GM19452 (cell line): ENCODE results near the gene MILR1.
"Not testable (repeated sequence)": the region's sequence is repeated elsewhere in the genome, so short reads cannot be mapped to it uniquely, and the experiment has no call there.

Experiments used
- ATAC-seq: cut with Tn5 transposase; IDR thresholded peaks from one replicate; pipeline ENCODE4 v1.9.1; 2021; ENCODE audit not compliant: unreplicated experiment

The MILR1 gene, protein sequence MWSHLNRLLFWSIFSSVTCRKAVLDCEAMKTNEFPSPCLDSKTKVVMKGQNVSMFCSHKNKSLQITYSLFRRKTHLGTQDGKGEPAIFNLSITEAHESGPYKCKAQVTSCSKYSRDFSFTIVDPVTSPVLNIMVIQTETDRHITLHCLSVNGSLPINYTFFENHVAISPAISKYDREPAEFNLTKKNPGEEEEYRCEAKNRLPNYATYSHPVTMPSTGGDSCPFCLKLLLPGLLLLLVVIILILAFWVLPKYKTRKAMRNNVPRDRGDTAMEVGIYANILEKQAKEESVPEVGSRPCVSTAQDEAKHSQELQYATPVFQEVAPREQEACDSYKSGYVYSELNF

DNA sequence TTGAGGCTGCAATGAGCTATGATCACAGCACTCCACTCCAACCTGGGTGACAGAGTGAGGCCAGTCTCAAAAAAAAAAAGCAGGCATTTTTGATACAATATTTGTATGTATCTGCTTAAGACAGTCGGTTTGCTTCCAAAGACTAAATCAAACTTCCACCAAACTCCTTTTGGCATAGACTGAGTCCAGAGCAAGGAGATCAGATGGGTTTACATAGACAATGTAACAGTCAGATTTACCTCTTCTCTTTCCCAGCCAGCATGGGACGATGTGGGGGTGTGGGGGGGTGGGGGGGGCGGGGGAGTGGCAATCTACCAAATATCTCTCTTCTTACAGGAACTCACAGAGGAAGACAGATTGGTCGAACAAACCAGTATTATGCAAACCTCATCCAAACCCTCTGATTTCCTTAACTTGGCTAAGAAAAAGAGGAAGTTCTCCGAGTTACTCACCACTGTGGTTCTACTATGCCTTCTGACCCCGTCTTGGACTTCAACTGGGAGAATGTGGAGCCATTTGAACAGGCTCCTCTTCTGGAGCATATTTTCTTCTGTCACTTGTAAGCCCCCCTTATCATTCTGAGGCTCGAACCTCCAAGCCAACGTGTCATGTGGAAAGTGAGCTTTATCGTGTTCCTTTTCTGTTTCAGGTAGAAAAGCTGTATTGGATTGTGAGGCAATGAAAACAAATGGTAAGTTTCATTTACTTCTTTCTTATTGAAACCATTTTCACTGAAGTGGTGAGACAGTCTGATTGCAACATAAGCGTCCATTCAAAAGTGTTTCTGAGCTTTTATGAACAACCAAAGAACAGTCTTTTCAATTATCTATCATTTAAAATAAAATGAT lies at the start of gene MILR1:
Gene MILR1, plus strand, starts transcription at position 451 of the 848 bp plus-strand sequence. Its CDS starts 54 bp downstream, at position 505.
- peak; percentile 60 for ATAC-seq

DNA sequence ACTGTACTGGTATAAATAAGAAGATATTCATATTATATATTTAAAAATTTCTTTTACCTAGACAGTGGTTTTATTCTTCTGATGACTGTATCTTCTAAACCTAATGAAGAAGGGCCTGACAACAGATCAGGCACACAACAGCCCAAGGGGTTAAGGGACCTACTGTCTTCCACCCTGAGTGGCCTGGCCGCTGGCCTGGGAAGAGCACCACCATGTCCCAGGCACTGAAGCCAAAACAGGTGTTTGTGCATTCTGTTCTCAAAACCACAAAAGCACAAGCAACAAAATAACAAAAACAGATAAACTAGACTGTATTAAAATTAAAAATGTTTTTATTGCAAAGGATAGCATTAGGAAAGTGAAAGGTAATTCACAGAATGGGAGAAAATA lies 49.2 kb upstream of the MILR1 start:
- no peak for ATAC-seq

- no peak for ATAC-seq
Measured at GRCh38 chr17:64400642-64401041, 48.3 kb upstream of the MILR1 start.

DNA sequence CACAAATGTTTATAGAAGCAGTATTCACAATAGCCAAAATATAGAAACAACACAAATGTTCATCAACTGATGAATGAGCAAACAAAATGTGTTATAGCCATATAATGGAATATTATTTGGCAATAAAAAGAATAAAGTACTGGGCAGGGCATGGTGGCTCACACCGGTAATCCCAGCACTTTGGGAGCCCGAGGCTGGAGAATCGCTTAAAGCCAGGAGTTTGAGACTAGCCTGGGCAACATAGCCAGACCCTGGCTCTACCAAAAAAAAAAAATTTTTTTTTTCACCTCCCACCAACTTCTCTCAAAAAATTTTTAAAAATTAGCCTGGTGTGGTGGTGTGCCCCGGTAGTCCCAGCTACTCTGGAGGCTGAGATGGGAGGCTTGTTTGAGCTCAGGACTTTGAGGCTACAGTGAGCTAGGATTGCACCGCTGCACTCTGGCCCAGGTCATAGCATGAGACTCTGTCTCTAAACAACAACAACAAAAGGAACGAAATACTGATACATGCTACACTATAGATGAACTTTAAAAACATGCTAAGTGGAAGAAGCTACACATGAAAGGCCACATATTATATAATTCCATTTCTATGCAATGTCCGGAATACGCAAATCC lies 47.6 kb upstream of the MILR1 start:
- ATAC-seq: no peak

DNA sequence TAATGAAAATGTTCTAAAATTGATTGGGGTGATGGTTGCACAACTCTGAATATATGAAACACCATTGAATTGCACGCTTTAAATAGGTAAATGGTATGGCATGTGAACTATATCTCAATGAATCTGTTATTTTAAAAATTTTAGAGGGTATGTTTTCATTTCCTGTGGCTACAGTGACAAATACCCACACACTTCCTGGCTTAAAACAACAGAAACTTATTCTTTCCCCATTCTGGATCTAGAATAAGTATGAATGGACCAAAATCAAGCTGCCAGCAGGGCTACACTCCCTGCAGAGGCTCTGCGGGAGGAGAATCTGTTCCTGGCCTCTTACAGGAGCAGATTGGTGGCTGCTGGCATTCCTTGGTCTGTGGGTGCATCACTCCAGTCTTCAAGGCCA lies 47.0 kb upstream of the MILR1 start:
- no peak for ATAC-seq

GRCh38 chr17:64402469-64402868 lies 46.4 kb upstream of the MILR1 start:
- ATAC-seq: no peak

- ATAC-seq: no peak
Measured at GRCh38 chr17:64403881-64404460, 44.9 kb upstream of the MILR1 start.

- ATAC-seq: no peak
Measured at GRCh38 chr17:64406321-64407200, 42.4 kb upstream of the MILR1 start.

DNA sequence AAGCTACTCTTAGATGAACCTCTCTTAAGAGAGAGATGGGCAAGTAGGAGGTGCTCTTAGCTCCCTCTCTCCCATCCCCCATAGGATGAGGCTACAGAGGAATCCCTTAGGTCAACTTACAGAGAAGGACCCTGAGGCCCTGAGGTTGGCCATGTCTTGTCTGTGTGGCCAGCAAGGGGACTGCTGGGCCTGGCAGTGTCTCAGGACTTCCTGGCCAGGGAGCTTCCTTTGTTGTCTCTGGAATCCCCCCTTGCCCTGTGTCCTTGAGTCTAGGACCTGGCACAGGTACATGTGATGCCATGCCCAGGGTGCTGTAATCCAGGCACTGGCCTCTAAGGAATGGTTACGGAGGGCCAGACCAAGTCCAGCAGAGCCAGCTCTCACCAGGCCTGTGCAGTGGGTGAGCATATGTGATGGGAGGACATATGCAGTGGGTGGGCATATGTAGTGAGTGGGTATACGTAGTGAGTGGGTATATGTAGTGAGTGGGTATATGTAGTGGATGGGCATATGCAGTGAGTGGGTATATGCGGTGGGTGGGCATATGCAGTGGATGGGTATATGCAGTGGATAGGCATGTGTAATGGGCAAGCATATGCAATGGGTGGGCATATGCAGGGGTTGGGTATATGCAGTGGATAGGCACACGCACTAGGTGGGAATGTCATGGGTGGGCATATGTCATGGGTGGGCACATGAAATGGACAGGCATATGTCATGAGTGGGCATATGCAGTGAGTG lies 38.0 kb upstream of the MILR1 start:
- no peak for ATAC-seq

GRCh38 chr17:64411999-64412771 lies 36.7 kb upstream of the MILR1 start:
- no peak for ATAC-seq

- no peak for ATAC-seq
Measured at GRCh38 chr17:64412944-64413381, 36.0 kb upstream of the MILR1 start.

DNA sequence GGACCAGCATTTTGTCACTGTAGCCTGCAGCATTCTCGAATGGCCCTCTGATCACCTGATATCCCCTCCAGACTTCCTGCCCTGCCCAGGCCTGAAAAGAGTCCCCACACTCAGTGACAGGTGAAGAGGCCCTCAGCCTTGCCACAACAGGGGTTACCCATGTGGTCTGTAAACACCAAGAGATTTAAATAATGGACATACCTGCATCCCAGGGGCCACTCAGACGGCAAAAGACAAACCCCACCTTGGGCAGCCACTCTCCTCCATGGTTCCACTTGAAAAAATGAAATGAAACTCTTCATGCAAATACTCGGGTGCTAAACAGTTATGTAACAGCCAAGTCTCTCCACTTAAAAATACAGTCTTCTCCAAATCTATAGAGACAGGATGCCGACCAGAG lies 35.4 kb upstream of the MILR1 start:
- no peak for ATAC-seq

- ATAC-seq: no peak
Measured at GRCh38 chr17:64418506-64419339, 30.2 kb upstream of the MILR1 start.

DNA sequence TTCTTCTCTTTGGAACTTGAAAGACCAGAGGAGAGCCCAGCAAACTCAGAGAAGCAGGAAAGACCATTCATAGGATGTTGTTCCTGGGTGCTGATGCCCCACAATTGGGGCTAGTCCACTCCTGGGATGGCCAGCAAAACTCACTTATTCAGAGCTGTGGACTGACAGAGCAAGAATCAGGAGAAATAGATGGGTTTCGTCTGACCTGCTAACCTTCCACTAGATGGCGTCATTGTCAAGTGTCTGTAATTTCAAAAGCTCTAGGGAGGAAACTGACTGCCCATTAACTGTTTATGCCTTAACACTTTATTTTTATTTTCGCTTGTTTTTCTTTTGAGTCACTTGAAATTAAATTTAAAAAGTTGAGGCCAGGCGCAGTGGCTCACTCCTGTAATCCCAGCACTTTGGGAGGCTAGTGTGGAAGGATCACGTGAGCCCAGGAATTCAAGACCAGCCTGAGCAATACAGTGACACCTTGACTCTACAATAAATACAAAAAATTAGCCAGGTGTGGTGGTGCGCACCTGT lies 28.7 kb upstream of the MILR1 start:
- no peak for ATAC-seq

DNA sequence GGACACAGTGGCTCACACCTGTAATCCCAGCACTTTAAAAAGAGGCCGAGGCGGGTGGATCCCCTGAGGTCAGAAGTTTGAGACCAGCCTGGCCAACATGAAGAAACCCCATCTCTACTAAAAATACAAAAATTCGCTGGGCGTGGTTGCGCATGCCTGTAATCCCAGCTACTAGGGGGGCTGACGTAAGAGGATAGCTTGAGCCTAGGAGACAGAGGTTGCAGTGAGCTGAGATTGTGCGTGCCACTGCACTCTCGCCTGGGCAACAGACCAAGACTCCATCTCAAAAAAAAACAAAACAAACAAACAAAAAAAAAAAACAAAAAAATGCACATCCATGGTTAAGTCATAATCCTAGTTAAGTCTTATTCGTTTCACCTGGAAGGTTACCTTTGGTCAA lies 26.8 kb upstream of the MILR1 start:
- ATAC-seq: not testable (repeated sequence)

GRCh38 chr17:64423881-64424280 lies 25.0 kb upstream of the MILR1 start:
- no peak for ATAC-seq

- no peak for ATAC-seq
Measured at GRCh38 chr17:64424324-64424849, 24.5 kb upstream of the MILR1 start.

DNA sequence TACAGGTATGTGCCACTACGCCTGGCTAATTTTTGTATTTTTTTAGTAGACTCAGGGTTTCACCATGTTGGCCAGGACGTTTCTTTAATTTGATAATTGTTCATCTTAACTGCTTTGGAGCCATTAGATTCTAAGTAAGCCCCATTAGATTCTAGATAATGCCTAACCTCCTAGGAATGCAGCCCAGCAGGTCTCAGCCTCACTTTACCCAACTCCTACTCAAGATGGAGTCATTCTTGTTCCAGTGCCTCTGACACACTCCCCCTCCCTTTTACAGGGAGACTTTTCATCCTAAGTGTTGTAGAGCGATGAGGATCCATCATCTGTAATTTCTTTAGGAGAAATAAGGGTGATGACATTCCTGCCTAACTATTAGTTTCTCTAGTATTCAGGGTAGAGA lies 23.7 kb upstream of the MILR1 start:
- no peak for ATAC-seq
